Left kidney (tissue), 8 donors: Measurements from ENCODE around the gene ACSM6. TPM values are rescaled to one million over a fixed set of nuclear protein-coding genes. Genes with fewer than 3 reads are reported as not detected.
"Not testable (repeated sequence)": the region's sequence is repeated elsewhere in the genome, so short reads cannot be mapped to it uniquely, and the experiment has no call there.

Source experiments
- DNase-seq: peaks from one replicate; pipeline ENCODE4 v3.0.0-alpha.2; 2013
- long read RNA-seq, 8 donors: transcript quantifications; one replicate each; lab custom pipeline, GENCODE V29; 2026
- polyA plus RNA-seq: library from polyadenylated mRNA; unstranded; fragments of 120-200 nt; gene quantifications from one replicate; pipeline ENCODE4 v1.2.1, GENCODE V29; 2013; ENCODE audit not compliant: insufficient read length

Gene ACSM6
- 0.86 TPM for polyA plus RNA-seq
- long read RNA-seq, donor 1: 0 reads
- long read RNA-seq, donor 2: 0 reads
- long read RNA-seq, donor 3: 0 reads
- long read RNA-seq, donor 4: 0 reads
- long read RNA-seq, donor 5: 0 reads
- long read RNA-seq, donor 6: 0 reads
- long read RNA-seq, donor 7: 0 reads
- long read RNA-seq, donor 8: 0 reads

DNA sequence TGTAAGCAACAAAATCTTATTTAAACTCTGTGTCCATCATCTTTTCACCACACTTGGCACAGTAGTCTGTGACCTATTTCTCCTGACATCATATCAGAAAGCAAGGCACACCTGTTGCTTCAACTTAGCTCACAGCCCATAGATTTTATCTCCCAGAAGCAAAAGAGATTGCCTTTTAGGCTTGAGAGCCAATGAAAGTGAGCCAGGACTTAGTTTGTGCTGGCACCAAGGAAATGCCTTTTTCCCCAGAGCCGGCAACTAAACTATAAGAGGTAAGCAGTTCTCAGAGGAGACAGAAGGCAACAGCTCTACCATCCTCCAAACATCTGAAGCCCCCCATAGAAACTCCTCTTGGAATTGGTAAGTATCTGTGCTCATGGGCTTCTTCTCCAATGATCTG lies at the start of gene ACSM6:
TSS of gene ACSM6 (plus strand) at position 295 of the 400 bp plus-strand sequence. CDS start 248 bp downstream, outside the sequence.
- DNase-seq: no peak

- DNase-seq: no peak
These were observed 25.3 kb upstream of the ACSM6 start for GRCh38 chr10:95168694-95169093.

GRCh38 chr10:95169522-95169921 lies 24.5 kb upstream of the ACSM6 start:
- DNase-seq: no peak

GRCh38 chr10:95170790-95171189 lies 23.2 kb upstream of the ACSM6 start:
- DNase-seq: no peak

DNA sequence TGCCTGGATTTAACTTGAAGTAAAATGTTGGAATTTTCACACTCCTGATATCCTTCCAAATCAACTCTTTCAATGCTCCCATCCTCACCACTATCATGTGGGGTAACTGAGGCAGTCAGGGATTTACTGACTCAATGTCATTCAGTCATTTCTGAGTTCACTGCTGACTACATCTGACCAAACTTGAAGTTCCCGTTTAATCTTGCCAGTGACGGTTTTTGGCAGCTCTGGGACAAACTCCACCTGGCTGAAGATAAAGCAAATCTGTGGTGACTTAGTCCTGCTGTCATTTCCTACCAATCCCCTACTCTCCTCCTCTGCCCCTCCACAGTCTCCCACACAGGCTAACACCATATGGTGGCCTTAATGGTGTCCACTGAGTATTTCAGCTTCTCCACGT lies 22.7 kb upstream of the ACSM6 start:
- DNase-seq: no peak

DNA sequence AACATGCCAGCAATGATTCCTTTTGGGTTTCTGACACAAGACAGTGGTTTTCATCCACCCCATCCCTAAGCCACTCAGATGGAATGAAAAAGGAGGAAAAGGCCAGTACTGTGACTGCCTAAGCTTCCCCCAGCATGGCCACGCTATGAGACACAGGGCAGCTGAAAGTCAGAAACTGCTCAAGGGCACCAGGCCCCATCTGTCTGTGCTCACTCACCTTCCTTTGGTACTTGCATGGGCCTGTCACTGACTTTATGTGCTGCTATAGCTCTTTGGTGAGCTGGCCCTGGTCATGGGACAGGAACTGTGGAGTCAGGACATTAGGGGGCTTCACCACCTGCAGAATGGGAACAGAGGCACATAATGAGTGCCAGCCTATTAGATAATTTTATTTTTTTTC lies 21.2 kb upstream of the ACSM6 start:
- DNase-seq: no peak

- DNase-seq: no peak
These were observed 17.9 kb upstream of the ACSM6 start for GRCh38 chr10:95176101-95176500.

- no peak for DNase-seq
These were observed 16.6 kb upstream of the ACSM6 start for GRCh38 chr10:95177429-95177828.

DNA sequence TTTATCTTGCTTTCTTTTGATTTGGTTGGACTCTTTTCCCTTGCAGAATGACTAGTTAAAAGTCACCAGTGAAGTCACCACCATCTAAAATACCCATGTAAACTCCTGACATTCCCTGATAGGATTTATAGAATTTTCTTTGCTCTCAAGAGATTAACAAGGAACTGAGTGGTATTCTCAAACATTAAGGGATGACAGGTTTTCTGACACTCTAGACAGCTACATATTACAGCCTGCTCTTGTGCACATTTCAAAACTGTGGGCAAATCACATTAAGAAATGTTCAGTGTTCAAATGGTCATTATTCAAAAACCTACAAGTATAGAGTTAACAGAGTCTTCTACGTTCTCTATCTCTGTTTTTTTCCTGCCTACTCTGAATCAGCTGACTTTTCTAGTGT lies 15.8 kb upstream of the ACSM6 start:
- no peak for DNase-seq

GRCh38 chr10:95178797-95179196 lies 15.2 kb upstream of the ACSM6 start:
- DNase-seq: no peak

GRCh38 chr10:95181726-95182125 lies 12.3 kb upstream of the ACSM6 start:
- DNase-seq: no peak

DNA sequence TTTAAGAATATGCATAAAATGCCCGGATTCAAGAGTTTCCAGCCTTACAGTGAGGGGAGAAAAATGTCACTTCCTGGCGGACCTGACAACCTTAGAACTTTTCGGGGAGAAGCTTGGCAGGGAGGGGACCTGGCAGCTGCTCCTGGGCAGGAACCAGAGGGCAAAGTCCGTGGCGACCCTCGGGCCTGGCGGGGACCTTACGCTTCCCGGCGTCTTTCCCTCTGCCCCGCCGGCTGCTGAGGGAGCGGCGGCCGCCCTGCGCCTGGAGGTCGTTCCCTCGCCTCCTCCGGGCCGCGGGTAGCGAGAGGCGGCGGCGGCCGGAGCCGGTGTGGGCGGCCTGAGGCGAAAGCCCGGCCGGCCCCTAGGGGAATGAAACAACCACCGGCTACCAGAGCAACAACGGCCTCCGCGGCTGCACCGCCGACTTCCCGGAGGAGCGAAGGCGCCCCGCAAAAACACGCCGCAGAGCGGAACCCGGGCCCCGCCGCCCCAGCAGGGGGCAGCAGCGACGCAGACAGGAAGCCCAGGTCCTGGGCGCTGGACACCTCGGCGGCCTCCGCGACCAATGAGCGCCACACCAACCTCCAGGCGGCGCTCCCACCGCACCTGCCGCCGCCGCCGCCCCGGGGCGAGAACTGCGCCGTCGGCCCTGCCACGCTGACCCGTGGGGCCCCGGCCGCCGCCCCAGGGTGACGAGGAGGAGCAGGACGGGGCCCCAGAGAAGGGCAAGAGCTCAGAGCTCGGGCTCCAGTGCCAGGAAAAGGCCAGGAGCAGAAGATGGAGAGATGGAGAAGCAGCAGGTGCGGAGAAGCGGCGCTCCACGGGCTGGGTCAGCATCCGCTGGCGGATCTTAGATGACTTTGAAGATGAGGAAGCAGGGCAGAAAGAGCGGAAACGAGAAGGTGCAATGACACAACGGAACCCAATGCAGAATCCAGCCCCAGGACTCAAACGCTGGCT lies 10.5 kb upstream of the ACSM6 start:
- DNase-seq: peak; percentile 83

- DNase-seq: no peak
These were observed 6.4 kb upstream of the ACSM6 start for GRCh38 chr10:95187617-95188016.

GRCh38 chr10:95188593-95188992 lies 5.4 kb upstream of the ACSM6 start:
- no peak for DNase-seq

GRCh38 chr10:95196046-95196445 lies 2.0 kb downstream of the ACSM6 start:
- no peak for DNase-seq

DNA sequence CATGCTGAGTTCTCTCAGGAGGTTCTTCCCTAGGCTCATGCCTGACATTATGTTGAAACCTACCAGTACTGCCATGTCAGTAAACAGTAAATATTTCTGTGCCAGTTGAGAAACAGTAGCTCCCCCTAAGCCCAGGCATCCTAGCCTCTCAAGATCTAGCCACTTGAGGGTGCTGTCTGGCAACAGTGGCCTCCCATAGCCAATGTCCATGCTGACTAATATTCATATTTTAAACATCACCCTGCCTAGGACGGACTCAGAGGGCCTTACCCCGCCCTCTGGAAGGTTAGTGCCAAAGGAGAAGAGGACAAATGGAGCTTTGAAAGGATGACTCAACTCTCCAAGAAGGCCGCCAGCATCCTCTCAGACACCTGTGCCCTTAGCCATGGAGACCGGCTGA lies 7.7 kb downstream of the ACSM6 start:
- no peak for DNase-seq

DNA sequence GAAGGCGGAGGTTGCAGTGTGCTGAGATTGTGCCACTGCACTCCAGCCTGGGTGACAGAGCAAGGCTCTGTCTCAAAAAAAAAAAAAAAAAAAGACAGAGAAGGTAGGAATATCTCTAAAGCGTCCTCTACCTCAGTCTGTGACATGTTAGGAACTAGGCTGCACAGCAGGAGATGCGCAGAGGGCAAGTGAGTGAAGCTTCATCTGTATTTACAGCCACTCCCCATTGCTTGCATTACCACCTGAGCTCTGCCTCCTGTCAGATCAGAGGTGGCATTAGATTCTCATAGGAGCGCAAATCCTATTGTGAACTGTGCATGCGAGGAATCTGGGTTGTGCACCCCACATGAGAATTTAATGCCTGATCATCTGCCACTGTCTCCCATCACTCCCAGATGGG lies 8.8 kb downstream of the ACSM6 start:
- not testable (repeated sequence) for DNase-seq

DNA sequence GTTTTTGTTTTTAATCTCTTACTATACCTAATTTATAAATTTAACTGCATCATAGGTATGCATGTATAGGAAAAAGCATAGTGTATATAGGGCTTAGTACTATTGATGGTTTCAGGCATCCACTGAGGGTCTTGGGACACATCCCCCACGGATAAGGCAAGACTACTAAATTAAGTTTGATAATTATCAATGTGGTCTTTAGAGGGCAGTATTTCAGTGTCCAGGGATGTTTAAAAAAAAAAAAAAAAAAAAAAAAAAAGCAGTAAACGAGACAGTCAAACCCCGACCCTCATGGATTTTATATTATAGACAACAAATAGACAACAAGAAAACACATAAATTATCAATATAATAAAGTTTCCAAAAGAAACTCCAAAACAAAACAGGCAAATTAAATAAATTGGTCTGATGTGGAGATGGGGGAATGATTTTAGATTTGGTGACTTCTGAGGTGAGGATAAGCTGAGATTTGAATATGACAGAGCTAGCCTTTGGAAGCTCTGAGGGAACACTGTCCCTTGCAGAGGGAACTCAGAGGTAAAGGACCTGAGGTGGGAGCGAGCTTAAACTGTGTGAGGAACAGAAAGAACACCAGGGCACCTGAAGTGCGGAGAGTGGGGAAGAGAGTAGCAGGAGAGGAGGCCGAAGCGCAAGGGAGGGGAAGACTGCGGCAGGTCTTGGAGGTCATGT lies 14.8 kb downstream of the ACSM6 start:
- no peak for DNase-seq

DNA sequence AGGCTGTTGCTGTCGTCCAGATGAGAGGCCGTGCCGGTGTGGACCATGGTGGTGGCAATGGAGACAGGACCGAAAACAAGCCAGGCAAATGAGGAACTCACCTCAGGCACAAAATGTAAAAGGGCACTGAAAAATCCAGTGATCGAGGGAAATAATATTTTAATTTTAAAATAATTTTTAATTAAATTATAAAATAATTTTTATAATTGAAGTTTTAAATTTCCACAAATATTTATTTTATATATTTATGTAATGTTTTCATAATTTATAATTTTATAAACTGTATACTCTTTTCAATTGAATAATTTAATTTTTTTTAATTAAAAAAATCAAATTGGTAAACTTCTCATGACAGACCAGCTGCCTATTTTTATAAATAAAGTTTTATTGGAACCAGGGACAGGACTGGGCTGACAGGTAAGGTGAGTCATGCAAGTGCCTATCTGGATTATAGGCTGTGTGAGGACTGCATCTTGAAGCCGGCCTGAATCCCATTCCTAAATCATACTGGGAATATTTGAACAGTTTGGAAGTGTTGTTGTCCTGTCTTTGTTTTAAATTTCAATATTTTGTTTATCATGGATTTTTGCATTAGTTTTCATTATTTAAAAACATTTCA lies 15.6 kb downstream of the ACSM6 start:
- no peak for DNase-seq

GRCh38 chr10:95211606-95212279 lies 17.7 kb downstream of the ACSM6 start:
- DNase-seq: no peak

GRCh38 chr10:95214369-95214768 lies 20.3 kb downstream of the ACSM6 start:
- no peak for DNase-seq

- no peak for DNase-seq
These were observed 20.8 kb downstream of the ACSM6 start for GRCh38 chr10:95214793-95215192.
